ENCODE data around the gene LAMA2.

- TF ChIP-seq CTCF (IDR thresholded peaks at IDR 0.05; ENCODE audit: low read length): no peak
- TF ChIP-seq EZH2 (IDR thresholded peaks at IDR 0.05; ENCODE audit: borderline replicate concordance, low read length): no peak
Measured at GRCh38 chr6:128925765-128926164, 42.8 kb downstream of the LAMA2 start.
